Spleen (tissue), 11 donors: ENCODE data around the gene STAT3. TPM values are rescaled to one million over a fixed set of nuclear protein-coding genes. Genes with fewer than 3 reads are reported as not detected.
"Not testable (repeated sequence)": the region's sequence is repeated elsewhere in the genome, so short reads cannot be mapped to it uniquely, and the experiment has no call there.

Source experiments
- DNase-seq: peaks from one replicate; pipeline ENCODE4 v3.0.0-alpha.2; 2020
- H3K27ac ChIP-seq, 8 donors: fragments of 200-600 bp; sonication (generic) in 7 of 8; 1 replicate in 4 of 8; 2 replicates in 4 of 8; pipeline versions ENCODE4 v1.5.0 to v1.8.0; 2016 to 2021; ENCODE audit warnings: inconsistent platforms in 4 of 8, mild to moderate bottlenecking in 4 of 8, moderate library complexity in 1 of 8
- H3K27me3 ChIP-seq, 7 donors: fragments of 200-600 bp; sonication (generic) in 6 of 7; replicated peaks in 1 of 7; 1 replicate in 4 of 7; 2 replicates in 3 of 7; pipeline versions ENCODE4 v1.5.0 to v1.8.0; 2016 to 2021; ENCODE audit warnings: inconsistent platforms in 3 of 7, mild to moderate bottlenecking in 1 of 7
- H3K36me3 ChIP-seq, 6 donors: fragments of 200-600 bp; sonication (generic) in 5 of 6; 1 replicate in 4 of 6; 2 replicates in 2 of 6; pipeline versions ENCODE4 v1.5.0 to v1.8.0; 2016 to 2021; ENCODE audit warnings: inconsistent platforms in 2 of 6
- H3K4me1 ChIP-seq, 6 donors: fragments of 200-600 bp; sonication (generic) in 5 of 6; 1 replicate in 3 of 6; 2 replicates in 3 of 6; pipeline versions ENCODE4 v1.5.0 to v1.8.0; 2016 to 2021; ENCODE audit warnings: inconsistent platforms in 3 of 6
- H3K4me3 ChIP-seq, 8 donors: fragments of 200-600 bp; sonication (generic) in 7 of 8; 1 replicate in 4 of 8; 2 replicates in 4 of 8; pipeline versions ENCODE4 v1.5.0 to v1.8.0; 2016 to 2021; ENCODE audit warnings: inconsistent platforms in 4 of 8, mild to moderate bottlenecking in 4 of 8, moderate library complexity in 2 of 8
- H3K9me3 ChIP-seq, 8 donors: fragments of 200-600 bp; sonication (generic) in 7 of 8; 1 replicate in 4 of 8; 2 replicates in 4 of 8; pipeline versions ENCODE4 v1.5.0 to v1.8.0; 2016 to 2021; ENCODE audit warnings: inconsistent platforms in 4 of 8
- CTCF ChIP-seq, 11 experiments: fragments of 200-600 bp in 7 of 11; fragments of 450-650 bp in 4 of 11; sonication (generic) in 4 of 11; IDR thresholded peaks in 8 of 11; conservative IDR thresholded peaks in 3 of 11; 1 replicate in 7 of 11; 2 replicates in 4 of 11; pipeline versions ENCODE4 v1.4.0 to v1.8.0; 2016 to 2021; ENCODE audit warnings: antibody characterized with exemption in 11 of 11, inconsistent platforms in 4 of 11, mild to moderate bottlenecking in 1 of 11
- POLR2A ChIP-seq, 3 donors: fragments of 450-650 bp; IDR thresholded peaks; one replicate each; pipeline ENCODE4 v1.5.1; 2017; ENCODE audit warnings: antibody characterized with exemption in 3 of 3, mild to moderate bottlenecking in 1 of 3
- POLR2AphosphoS5 ChIP-seq, 3 donors: sonication (generic); formaldehyde crosslinking; IDR thresholded peaks; one replicate each; pipeline ENCODE4 v1.5.1; 2017; ENCODE audit warnings: antibody characterized with exemption in 3 of 3
- WGBS, 5 donors: extraction: QIAGEN DNeasy Blood & Tissue Kit in 3 of 5; methylation state at CpG; one replicate each; pipeline versions ENCODE4 v1.1.5 to v1.1.7; 2013 to 2018; 5-methylcytosine and 5-hydroxymethylcytosine counted together
- intact Hi-C: fragments of 100-400 bp; cut with DNase I; formaldehyde crosslinking; loops from one replicate; pipeline ENCODE4 v1.15.0; 2023; ENCODE audit warnings: low total_unique reads
- polyA plus RNA-seq, 3 donors: library from polyadenylated mRNA; stranded (reverse); fragments of 200-250 nt; gene quantifications; one replicate each; pipeline ENCODE4 v1.2.1, GENCODE V29; 2013
- total RNA-seq, 7 donors: library from RNA; depleted of rRNA in 3 of 7; stranded (reverse); fragments of >200 nt in 3 of 7; fragmentation: NEBNext Ultra II Directional in 4 of 7; extraction: Animal tissue kit (Norgen Biotek cat#: 25700) in 4 of 7; gene quantifications; one replicate each; pipeline versions ENCODE4 v1.1.0 to v1.2.1, GENCODE V29; 2016 to 2021
- donor health status: healthy with polysubstance abuse.
- donor health status: DM: no; HTN: no; CAD: no; lungs with moderate emphysema.
- donor health status: DM: no; HTN: no; CAD: no.
- donor health status: Bipolar disorder and iron deficiency.
- donor health status: healthy.
- donor health status: DM: no; HTN: no; CAD: no.
- donor health status: DM: yes; HTN: yes; CAD: no.

STAT3 gene
- total and polyA plus RNA-seq, 10 donors: 18.3 to 326 (median 241) TPM

GRCh38 chr17:42322382-42323267 is 65.6 kb downstream of the STAT3 start:
- DNase-seq: peak; percentile 97

GRCh38 chr17:42321555-42321954 is 66.7 kb downstream of the STAT3 start:
- WGBS, 5 donors: 75 to 81% (median 80%) methylated on average over 4 of the region's 4 CpGs
- H3K9me3 ChIP-seq: no peaks in the 10 kb centered on the region
- TF ChIP-seq CTCF (IDR thresholded peaks at IDR 0.05 in 8 of 11, conservative IDR thresholded peaks at IDR 0.05 in 3 of 11): no peak
- TF ChIP-seq POLR2AphosphoS5 (IDR thresholded peaks at IDR 0.05): no peak
- no peak for TF ChIP-seq POLR2A (IDR thresholded peaks at IDR 0.05)
- DNase-seq: no peak
- peaks cover 13 to 100% (median 76%) of the 10 kb centered on the region in 6 donors for H3K36me3 ChIP-seq
- intact Hi-C loops: loop anchor here (5.0 kb wide), 2 partner anchors 86 to 196 kb away; no protein-coding TSS in a partner anchor
- H3K27me3 ChIP-seq: no peaks in the 10 kb centered on the region
- H3K4me3 ChIP-seq: no peak overlapping the region
- H3K4me1 ChIP-seq: peaks cover 28 to 74% (median 43%) of the 10 kb centered on the region in 6 donors
- peak overlapping the region in 5 of 8 donors; percentile 2 to 80 (median 69) for H3K27ac ChIP-seq

More at GRCh38 chr17:42322382-42323267, 65.6 kb downstream of the STAT3 start:
- H3K36me3 ChIP-seq: peaks cover 13 to 100% (median 76%) of the 10 kb centered on the region in 6 donors
- H3K4me1 ChIP-seq: peaks cover 27 to 64% (median 43%) of the 10 kb centered on the region in 6 donors
- 36 to 46% (median 42%) methylated on average over 10 of the region's 10 CpGs for WGBS, 5 donors
- TF ChIP-seq POLR2AphosphoS5 (IDR thresholded peaks at IDR 0.05) (peak; percentile 4 to 87 (median 78)), POLR2A (IDR thresholded peaks at IDR 0.05) (no peak), CTCF (IDR thresholded peaks at IDR 0.05 in 8 of 11, conservative IDR thresholded peaks at IDR 0.05 in 3 of 11) (peak; percentile 98 to 100 (median 99))
- H3K9me3 ChIP-seq: no peaks in the 10 kb centered on the region
- H3K4me3 ChIP-seq: no peak overlapping the region
- H3K27me3 ChIP-seq: no peaks in the 10 kb centered on the region
- H3K27ac ChIP-seq: peak overlapping the region in 6 of 8 donors; percentile 18 to 70 (median 34)
- intact Hi-C loops: loop anchor here (5.0 kb wide), 2 partner anchors 85 to 195 kb away; no protein-coding TSS in a partner anchor

GRCh38 chr17:42317967-42318366 is 70.3 kb downstream of the STAT3 start:
- Histone ChIP-seq H3K27ac (peak overlapping the region in 1 of 8 donors; percentile 69), H3K4me1 (peaks cover 59 to 100% (median 72%) of the 10 kb centered on the region in 6 donors), H3K36me3 (peaks cover 6 to 100% (median 64%) of the 10 kb centered on the region in 6 donors)
- intact Hi-C loops, H3K4me3 ChIP-seq, H3K27me3 ChIP-seq, H3K9me3 ChIP-seq, DNase-seq: not testable (repeated sequence)
- WGBS, 5 donors: 91 to 97% (median 93%) methylated on average over 6 of the region's 6 CpGs

GRCh38 chr17:42317266-42317845 is 70.9 kb downstream of the STAT3 start:
- Histone ChIP-seq H3K27ac (peak overlapping the region in 5 of 8 donors; percentile 14 to 83 (median 79)), H3K9me3 (no peaks in the 10 kb centered on the region), H3K4me1 (peaks cover 59 to 100% (median 72%) of the 10 kb centered on the region in 6 donors), H3K4me3 (no peak overlapping the region), H3K27me3 (no peaks in the 10 kb centered on the region), H3K36me3 (peaks cover 4 to 100% (median 59%) of the 10 kb centered on the region in 6 donors)
- TF ChIP-seq CTCF (IDR thresholded peaks at IDR 0.05 in 8 of 11, conservative IDR thresholded peaks at IDR 0.05 in 3 of 11): no peak
- no peak for TF ChIP-seq POLR2A (IDR thresholded peaks at IDR 0.05)
- no peak for TF ChIP-seq POLR2AphosphoS5 (IDR thresholded peaks at IDR 0.05)
- 58 to 76% (median 67%) methylated on average over 5 of the region's 5 CpGs for WGBS, 5 donors
- intact Hi-C loops: no loop called here
- DNase-seq: no peak
